ENCODE measurements around the gene ZMAT5.

- TF ChIP-seq CTCF (IDR thresholded peaks at IDR 0.05) = no peak
- no peak for TF ChIP-seq POLR2A (IDR thresholded peaks at IDR 0.05)
- TF ChIP-seq EP300 (IDR thresholded peaks at IDR 0.05) = no peak
These were observed 48.8 kb upstream of the ZMAT5 start for GRCh38 chr22:29815580-29815979.

All from tibial nerve (tissue), 4 donors.